ENCODE results near the gene TES.

TES gene

DNA sequence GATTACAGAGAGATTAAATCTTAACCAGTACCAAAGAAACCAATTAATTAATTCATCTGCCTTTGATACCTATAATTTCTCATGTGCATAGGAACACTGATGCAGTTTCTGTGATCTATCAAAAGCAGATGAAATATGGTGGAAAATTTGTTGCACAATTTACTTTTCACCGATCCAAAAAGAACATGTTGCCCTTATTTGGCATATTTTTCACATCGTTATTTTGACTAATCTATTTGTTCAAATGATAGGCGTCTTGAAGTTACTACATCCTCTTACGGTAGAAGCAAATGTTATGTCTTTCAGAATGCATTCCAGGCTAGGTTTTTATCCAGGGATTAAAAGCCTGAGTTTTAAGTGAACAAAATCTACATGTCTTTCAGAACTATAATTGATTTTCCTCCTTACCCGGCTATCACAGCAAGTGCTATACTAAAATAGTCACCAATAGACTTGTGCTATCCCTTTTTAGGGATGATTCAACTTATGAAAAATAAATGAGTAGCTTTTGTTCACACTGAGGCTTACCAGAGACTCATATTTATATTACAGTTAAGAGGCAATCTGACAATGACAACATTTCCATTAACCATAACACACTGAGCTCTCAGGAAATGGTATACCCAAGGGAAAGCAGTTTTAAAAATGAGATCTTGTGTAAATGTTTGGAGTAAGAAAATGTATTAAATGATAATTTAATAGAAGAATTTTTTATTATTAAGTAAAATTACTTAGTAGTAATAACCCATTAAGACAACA lies 16.8 kb upstream of the TES start:
- no peak for DNase-seq (ENCODE audit: low read depth in 2 of 2)

DNA sequence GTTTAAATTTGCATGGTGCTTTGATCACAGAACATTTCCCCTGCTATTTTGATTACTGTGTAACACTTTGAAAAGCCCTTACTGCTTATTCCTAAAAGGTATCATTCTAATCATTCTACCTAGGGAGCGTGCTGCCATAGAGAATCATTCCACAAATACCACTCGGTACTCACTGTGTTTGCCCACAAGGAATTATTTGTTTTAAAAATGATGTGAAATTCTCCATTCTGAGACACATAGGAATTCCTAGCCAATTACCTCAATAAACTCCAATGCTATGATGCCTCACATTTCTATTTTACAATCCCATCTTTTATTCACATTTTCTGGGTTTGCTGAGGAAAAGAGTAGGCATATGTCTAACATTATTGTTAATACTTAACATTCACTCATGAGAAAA lies 16.2 kb upstream of the TES start:
- no peak for DNase-seq (ENCODE audit: low read depth in 2 of 2)

DNA sequence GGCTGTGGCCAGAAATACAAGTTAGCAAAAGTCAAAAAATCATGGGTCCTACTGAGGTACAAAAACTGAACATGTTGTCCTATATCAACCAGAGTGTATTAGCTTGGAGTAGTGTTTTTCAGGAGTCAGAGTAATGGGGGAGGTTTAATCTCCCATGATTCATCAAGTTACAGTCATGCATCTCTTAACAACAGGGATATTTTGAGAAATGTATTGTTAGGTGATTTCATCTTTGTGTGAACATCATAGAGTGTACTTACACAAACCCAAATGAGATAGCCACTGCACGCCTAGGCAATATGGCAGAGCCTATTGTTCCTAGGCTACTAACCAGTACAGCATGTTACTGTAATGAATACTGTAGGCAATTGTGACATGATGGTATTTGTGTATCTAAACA lies 14.9 kb upstream of the TES start:
- no peak for DNase-seq (ENCODE audit: low read depth in 2 of 2)

DNA sequence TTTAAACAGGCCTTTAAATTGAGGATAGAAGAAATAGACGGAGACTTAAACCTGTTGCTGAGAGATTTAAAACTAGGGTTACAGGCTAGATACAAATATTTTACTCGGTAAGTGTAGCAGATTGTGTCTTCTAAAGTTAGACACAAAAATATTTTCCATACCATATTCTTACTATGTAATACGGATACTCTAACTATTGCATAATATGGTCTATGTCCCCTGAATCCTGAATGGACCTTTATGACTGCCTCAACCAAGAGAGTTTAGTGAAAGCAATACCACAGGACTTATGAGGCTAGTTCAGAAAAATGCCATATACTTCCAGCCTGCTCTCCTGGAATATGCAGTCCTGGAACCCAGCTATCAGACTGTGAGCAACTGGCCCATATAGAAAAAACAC lies 13.4 kb upstream of the TES start:
- DNase-seq (ENCODE audit: low read depth in 2 of 2), result no peak

DNA sequence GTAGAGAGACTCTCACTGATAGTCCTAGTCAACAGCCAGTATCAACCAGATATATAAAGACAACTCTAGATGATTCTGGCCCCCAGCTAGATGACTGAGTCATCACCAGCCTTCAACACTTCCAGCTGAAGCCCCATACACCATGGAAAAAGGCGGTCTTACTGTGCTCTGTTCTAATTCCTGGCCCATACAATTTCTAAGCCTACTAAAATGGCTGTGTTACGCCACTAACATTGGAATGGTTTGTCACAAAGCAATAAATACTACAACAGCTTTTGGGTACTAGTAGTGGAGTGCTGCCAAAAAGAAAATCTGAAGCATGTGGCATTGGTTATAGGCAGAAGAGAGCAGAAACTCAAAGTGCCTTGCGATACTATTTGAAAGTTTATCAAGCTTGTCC lies 13.0 kb upstream of the TES start:
- no peak for DNase-seq (ENCODE audit: low read depth in 2 of 2)

DNA sequence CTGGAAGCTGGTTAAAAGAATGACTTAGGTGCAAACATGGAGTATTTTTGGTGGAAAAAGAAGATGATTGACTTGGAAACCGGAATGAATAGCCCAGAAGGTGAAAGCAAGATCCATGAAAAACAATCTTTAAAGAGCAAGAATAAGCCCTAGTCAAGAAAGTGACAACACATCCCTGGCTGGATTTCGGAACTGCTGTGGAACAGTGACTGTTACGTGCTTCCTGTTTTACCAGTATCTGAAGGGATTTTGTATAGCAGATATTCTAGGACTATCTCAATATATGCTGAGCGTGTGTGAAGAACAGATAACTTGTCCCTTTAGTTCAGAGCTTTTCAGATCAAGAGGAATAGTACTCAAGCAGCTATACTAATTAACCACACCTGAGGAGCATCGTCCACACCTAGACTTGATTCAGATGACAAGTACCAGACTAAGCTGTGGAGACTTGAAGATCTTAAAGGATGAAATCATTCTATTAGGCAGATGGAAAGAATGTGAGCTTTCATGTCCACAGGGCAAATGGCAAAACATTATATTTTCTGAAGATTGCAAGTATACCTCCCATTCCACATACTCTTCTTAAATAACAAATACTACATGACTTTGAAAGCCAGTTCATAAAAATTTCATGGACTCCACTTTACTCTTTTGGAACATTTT lies 11.5 kb upstream of the TES start:
- no peak for DNase-seq (ENCODE audit: low read depth in 2 of 2)

DNA sequence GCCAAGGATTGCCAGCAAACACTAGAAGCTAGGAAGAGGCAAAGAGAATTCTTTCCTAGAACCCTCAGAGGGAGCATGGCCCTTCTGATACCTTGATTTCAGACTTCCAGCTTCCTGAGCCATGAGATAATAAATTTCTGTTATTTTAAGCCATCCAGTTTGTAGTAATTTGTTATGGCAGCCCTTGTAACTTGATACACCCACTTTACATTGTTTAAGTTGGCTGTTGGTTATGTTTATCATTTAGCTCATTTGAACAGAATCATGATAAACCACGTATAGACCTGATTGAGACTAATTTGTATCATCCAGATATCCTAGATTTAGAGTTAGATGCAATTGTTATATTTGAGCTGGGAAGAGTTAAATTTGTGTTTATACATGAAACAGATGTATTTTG lies 9.4 kb upstream of the TES start:
- no peak for DNase-seq (ENCODE audit: low read depth in 2 of 2)

DNA sequence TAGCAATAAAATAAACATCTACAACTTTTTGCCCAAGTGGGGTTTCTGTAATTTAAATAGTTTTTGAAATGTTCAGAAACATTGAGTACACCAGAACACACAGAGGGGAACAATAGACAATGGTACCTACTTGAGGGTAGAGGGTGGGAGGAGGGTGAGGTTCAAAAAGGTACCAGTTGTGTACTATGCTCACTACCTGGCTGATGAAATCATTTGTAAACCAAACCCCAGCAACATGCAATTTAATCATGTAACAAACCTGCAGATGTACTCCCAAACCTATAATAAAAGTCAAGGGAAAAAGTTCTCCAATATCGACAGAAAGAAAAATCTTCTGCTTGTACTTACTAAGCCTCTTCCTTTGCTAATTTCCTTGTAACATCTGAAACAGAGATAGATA lies 4.2 kb upstream of the TES start:
- no peak for DNase-seq (ENCODE audit: low read depth in 2 of 2)

DNA sequence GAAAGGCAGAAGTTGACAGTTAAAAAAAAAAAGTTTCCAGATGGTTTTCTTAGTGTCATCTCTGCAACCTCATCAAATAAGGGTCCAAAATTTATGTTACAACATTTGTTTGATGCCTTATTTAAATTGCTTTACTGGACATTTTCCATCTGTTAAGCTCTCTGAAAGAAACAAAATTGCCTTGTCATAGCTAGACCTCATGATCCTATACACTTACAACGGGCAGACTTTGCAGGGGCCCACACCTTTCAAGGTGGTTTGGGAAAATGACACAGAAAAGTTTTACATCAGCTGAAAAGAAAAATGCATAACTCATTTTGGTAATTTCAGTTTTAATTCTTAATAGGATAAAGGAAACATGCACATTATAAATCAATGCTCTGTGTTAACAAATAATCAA lies 1.4 kb upstream of the TES start:
- DNase-seq (ENCODE audit: low read depth in 2 of 2), result no peak

DNA sequence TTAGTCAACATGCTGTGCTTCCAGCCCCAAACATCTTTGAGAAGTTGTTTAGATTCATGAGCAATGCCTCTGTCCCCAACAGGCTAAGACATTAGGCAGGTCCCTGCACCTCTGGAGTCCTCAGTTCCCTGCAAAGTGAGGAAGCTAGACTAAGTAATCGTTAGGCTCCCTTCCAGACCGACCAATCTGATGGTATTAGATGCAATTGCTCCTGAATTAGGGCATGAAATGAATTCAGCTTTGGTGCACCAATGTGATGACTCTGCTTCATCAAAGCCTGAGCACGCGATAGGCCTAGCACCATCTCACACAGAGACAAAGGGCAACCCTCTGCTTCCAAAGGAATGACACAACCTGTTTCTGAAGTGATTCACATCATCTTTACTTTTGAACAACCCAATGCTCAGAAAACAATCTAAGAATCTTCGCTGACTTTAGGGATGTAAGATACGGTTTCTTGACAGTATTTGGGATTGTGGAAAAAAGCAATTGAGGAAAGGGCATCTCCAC lies 723 bp upstream of the TES start:
- DNase-seq (ENCODE audit: low read depth in 2 of 2), result no peak

DNA sequence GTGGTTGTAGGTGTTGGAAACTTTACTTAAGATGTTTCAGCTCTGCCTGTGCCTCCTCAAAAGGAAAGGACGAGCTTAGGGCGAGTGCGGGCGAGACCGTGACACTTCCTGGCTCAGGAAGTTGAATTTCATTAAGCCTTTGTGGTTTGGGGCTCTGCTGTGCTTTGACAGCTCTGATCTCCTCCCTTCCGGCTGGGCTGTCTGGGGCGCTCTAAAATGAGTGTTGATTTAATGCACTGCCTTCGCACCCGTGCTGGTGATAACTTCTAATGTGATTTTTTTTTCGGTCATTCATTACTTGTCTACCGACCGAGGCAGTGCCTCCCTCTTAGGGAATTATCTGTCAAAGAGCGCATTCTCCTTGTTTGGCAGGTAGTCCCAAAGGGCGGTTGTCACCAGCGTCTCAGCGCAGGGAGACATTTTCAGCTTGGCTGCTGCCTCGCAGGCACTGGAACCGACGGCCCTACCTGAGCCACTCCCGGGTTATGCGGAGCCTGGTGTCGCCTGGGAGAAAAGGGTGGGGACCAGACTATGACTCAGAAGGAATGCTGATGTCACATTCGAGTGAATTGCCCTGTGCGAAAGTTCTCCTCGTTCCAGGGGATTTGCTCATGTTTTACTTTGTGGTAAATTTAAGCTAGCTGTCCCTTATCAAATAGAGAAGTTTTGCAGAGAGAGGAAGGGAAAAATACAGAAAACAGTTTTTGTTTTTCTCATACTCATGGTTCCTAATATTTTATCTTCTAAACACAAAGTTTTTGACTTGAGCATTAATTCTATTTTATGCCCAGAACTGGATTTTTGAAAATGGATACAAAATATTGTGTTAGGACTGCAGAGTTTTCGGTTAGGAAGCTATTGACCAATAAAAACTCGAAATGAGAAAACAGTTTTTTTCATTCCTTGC lies 920 bp downstream of the TES start:
- DNase-seq (ENCODE audit: low read depth in 2 of 2), result peak; percentile 51 to 53

DNA sequence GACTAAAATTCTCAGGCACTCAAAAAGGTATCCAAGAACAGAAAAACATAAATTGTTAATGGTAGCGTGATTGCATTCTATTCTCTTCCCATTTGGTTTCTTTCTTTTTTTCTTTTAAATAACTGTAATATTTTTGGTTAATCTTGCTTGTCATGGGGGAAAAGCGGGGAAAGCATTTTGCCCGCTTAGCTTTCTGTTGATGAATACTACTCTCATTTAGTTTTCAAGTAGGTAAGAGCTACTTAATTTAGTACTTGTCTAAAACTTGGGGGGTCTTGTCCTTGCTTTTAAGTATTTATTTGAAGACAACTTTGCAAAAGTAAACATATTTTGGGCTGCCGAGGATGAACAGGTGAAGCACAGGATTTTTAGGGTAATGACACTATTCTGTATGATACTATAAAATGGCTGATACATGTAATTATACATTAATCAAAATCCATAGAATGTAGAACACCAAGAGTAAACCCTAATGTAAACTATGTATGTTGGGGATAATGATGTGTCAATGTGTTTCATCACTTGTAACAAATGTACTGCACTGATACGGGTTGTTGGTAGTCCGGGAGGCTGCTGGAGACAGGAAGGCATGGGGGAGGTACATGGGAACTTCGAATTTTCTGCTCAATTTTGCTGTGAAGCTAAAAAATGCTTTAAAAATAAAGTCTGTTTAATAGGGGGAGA lies 1.7 kb downstream of the TES start:
- DNase-seq (ENCODE audit: low read depth in 2 of 2), result no peak

DNA sequence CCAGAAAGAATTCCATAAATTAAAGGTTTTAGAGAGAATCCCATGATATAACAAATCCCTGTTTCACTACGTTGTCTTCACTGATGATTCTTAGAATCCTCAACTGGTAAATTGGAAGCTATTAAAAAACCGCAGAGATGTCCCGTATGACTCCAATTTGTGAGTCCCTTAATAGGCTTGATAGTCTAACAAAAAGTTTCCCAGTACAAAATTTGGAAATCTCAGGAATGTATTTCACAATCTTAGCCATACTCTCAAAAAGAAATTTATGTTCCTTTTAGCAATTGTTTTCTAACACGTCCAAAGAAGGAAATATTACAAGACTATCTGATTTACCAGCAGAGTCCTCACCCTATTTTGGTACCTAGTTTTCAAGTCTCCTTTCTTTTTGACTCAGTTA lies 2.5 kb downstream of the TES start:
- DNase-seq (ENCODE audit: low read depth in 2 of 2), result no peak

DNA sequence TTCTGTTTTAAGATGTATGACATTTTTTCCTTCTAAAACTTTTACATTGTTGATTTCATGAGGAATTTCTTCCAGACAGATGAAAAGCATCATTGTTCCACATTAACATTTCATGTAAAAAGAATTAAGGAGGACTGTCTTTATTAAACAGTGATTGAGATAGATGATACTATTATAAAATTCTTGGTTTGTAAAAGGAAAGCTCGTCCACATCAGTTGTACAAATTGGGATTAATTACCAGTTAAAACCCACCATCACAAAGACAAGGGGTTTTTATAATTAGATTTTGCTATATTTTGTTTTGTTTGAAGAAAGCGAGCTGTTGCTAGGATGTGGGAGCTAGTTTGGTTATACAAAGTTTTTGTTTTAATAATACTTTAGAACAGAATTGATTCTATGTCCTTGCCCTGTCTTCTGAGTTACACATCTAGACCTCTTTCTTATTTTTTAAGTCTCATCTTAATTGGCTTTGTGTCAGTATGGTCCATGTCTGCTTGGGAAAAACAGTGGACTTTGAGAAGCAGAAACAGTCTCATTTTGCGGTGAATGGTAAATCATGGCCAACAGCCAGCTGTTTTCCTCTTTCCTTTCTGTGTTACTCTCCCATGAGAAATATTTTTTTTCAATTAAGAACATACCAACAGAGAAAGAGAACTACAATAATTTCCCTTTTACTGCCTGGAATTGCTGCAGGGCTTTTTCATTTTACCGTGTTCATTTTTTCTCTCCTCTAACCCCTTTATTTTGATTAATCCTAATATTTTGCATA lies 3.2 kb downstream of the TES start:
- no peak for DNase-seq (ENCODE audit: low read depth in 2 of 2)

DNA sequence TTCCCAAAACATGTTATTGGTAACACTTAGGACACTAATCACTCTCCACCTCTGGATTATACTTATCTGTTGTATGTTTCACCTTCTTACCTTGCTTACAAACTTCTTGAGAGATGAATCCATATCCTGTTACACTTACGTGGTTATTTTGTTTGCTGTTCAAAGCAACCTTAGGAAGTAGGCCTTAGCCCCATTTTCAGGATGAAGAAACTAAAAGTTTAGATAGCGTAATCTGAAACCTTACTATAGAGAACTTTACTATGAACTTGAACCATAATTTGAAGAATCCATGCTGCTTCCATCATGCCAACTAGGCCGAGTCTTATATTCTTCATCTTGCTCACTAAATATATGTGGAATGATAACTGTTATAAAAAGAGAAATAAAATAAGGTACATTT lies 4.6 kb downstream of the TES start:
- no peak for DNase-seq (ENCODE audit: low read depth in 2 of 2)

DNA sequence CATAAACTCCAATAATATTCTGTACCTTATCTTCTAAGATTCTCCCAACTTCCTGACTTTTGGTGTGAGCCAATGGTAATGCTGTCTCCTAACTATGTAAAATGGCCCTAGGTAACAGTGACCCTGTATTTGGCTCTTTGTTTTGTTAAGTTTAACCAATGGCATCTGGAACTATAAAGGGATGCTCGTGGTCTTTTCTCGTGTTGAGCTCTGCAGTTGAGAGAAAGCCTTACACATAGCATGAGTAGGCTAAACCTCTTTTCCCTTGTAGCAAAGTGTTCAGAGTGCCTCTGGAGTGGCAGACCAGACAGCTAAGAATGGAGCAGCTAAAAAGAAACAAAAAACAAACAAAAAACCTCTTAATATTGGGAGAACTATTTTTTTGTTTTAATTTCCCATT lies 5.2 kb downstream of the TES start:
- no peak for DNase-seq (ENCODE audit: low read depth in 2 of 2)

DNA sequence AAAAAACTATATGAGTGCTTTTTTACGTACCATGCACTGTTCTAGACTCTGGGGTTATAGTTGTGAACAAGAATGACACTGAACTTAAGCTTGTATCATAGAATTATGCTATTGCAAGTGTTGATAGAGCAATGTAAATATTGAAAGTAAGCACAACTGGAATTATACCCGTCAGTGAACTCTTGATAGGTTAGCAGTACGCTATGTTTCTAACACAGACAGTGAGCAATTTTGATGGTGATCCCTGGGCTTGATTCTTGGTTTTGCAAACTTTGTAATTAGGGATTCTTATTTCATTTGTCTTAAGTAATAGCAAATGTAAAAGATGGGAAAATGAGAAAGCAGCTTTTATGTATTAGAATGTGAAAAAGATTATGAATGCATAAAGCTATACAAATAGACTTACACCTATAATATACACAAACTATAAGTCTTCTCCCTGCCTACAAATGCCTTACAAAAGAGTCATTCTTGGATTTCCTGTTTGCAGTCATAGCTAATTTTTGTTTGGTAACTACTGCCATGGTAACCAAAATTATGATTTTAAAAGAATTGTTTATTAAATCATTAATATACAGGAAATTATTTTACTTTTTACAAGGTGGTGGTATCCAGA lies 6.7 kb downstream of the TES start:
- DNase-seq (ENCODE audit: low read depth in 2 of 2), result no peak

DNA sequence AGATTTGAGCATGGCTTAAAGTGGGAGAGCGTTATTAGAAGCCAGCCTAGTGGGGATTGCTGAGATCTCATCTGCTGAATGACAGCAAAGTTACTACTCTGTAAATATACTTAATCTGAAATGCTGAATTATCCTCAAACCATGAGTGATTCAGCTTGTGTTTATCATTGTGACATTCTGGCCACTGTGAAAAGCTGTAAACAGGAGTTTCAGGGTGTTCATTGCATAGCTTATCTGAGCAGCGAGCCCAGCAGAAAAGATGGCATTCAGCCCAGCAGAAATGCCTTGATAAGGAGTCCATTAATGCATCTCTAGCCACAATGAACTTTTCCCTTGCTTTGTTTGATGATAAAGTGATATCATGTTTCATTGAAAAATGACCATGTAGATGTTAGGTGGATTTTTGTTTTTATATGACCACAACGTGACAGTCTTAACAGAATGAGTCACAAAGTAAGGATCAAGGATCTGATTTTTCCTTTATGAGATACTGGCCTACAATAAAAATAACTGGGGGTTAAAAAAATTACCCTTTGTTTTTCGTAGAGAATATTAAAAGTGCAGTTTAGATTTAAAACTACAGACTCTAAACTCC lies 7.8 kb downstream of the TES start:
- DNase-seq (ENCODE audit: low read depth in 2 of 2), result no peak

DNA sequence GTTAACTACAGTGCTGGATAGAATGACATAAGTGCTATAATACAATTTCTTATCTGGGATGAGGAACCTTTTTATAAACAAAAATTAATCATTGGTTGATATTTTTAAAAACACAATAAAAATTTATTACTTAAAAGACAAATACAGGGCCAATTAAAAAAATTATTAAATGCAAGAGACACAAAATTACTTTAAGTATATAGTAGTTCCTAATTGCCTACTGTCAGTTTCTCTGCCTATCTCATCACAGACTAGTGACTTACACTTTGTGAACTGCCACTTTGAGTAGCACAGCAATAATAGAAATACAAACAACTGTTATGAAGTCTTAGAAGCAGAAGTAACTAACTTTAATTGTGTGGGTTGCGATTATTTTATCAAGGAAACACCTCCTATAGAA lies 8.4 kb downstream of the TES start:
- DNase-seq (ENCODE audit: low read depth in 2 of 2), result no peak

DNA sequence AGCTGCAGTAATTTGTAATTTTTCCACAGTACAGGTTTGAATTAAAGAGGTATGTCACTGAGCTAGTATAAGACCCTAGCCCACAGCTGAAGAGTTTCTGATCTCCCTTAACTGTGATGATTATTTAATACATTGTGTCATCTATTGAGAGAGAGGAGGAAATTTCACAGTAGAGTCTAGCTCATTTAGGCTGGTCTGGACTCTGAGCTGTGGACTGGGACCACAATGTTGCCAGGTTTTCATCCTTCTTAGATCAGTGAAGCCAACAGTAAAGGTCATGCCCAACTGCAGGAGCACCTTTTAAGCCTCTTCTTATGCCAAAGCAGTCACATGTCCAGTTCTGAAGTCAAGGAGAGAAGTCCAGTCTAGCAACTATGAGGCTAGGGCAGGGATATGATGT lies 8.9 kb downstream of the TES start:
- no peak for DNase-seq (ENCODE audit: low read depth in 2 of 2)
